ENCODE measurements around the gene ADAMTS2. TPM values are rescaled to one million over a fixed set of nuclear protein-coding genes. Genes with fewer than 3 reads are reported as not detected.

ADAMTS2 gene
- total and polyA plus RNA-seq, 2 of the 8 experiments (the other 6 are each of a cell fraction or from before 2014, with no cell fraction given): 6.6 to 7.3 TPM

DNA sequence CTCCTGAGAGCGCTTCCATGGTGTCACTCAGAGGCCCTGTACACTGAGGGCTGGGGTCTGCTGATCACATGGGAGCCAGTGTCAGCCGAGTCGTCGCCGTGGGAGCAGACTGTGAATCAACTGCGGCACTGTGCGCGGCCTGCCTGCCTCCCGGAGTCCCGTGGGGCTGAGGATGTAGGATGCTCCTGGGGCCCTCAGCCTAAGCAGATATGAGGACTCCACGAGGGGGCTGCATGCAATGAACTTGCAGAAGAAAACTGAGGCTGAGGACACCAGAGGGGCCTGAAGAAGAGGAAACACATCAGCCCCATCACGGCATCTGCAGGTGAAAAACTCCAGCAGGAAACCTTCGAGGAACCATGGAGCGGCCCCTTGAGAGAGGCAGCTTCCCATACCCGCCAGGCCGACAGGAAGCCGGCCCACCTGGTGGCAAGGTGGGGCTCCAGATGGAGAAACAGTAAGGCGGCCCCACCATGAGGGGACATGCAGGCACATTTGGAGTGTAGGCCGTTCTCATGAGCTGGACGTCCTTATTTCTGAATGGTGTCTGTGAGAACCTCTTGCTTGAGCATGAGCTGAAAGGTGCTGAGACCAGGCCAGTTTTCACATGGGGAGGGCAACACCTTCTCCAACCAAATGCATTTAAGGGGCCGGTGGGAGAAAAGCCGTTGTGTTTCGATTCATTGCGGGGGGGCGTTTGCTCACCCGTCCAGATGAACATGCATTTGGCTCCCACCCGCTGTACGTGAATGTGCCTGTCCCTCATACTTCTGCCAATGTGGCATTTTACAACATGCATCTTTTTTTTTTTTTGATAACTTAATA, 35.2 kb upstream of the ADAMTS2 start:
- H3K56ac ChIP-seq (replicated peaks; ENCODE audit: insufficient read length, low read depth, low read length): no peak overlapping the region
- no peak overlapping the region for H4K8ac ChIP-seq (ENCODE audit: extremely low read depth, insufficient read depth, low read length)
- no peak overlapping the region for H3K4ac ChIP-seq (replicated peaks; ENCODE audit: insufficient read length, low read depth, low read length)
- H3K23ac ChIP-seq (ENCODE audit: insufficient read length): no peak overlapping the region
- H2BK20ac ChIP-seq (ENCODE audit: low read length): no peak overlapping the region
- H2BK12ac ChIP-seq (ENCODE audit: low read depth, low read length): no peak overlapping the region
- FAIRE-seq: no peak
- H3K27ac ChIP-seq (ENCODE audit: low read depth, low read length): no peak overlapping the region
- H3K79me1 ChIP-seq (ENCODE audit: low read depth, low read length): no peaks in the 10 kb centered on the region
- no peaks in the 10 kb centered on the region for H3K36me3 ChIP-seq (ENCODE audit: control insufficient read depth in 2 of 4, insufficient read depth in 4 of 4, low read length in 3 of 4)
- DNase-seq (ENCODE audit: low read depth in 1 of 2, low spot score in 2 of 2): no peak
- no peak overlapping the region for H2BK15ac ChIP-seq (ENCODE audit: low read length)
- H4K91ac ChIP-seq (replicated peaks; ENCODE audit: insufficient read length, low read length): no peak overlapping the region
- ChIA-PET CTCF (ENCODE audit: partially characterized antibody) (no interaction called here), POLR2A (ENCODE audit: partially characterized antibody) (no interaction called here)
- no peak overlapping the region for H3K4me3 ChIP-seq (ENCODE audit: extremely low read depth in 1 of 4, insufficient read depth in 2 of 4, low read depth in 3 of 4, low read length in 4 of 4)
- no peak overlapping the region for H2AFZ ChIP-seq (ENCODE audit: low read length)
- H3K14ac ChIP-seq (ENCODE audit: insufficient read length): no peak overlapping the region
- no peak overlapping the region for H3K4me2 ChIP-seq (ENCODE audit: insufficient read depth in 1 of 2, low read depth in 2 of 2, low read length in 2 of 2)
- no peaks in the 10 kb centered on the region; a peak in 2 of 7 replicates for H3K27me3 ChIP-seq (replicated peaks in 1 of 4; ENCODE audit: control insufficient read depth in 3 of 4, extremely low read depth in 1 of 4, insufficient read depth in 3 of 4, low read length in 3 of 4)
- no peaks in the 10 kb centered on the region; a peak in 1 of 7 replicates for H3K4me1 ChIP-seq (replicated peaks in 1 of 4; ENCODE audit: control insufficient read depth in 3 of 4, insufficient read depth in 4 of 4, low read length in 3 of 4)
- H2BK5ac ChIP-seq (ENCODE audit: low read depth, low read length): no peak overlapping the region
- TF ChIP-seq HDAC6 (IDR thresholded peaks at IDR 0.05; ENCODE audit: low read depth, low read length): no peak
- TF ChIP-seq SIRT6 (IDR thresholded peaks at IDR 0.05; ENCODE audit: low read length): no peak
- no peak for TF ChIP-seq RBBP5 (IDR thresholded peaks at IDR 0.05; ENCODE audit: borderline replicate concordance, low read depth, low read length)
- no peak for TF ChIP-seq HDAC2 (IDR thresholded peaks at IDR 0.05; ENCODE audit: borderline replicate concordance in 1 of 2, low read depth in 2 of 2, low read length in 2 of 2)
- no peak for TF ChIP-seq SP4 (IDR thresholded peaks at IDR 0.05; ENCODE audit: low read length)
- H3K79me2 ChIP-seq (ENCODE audit: control insufficient read depth in 1 of 2, insufficient read depth in 2 of 2, low read length in 2 of 2): no peaks in the 10 kb centered on the region
- no peak overlapping the region for H4K5ac ChIP-seq (ENCODE audit: insufficient read length, low read depth, low read length)
- WGBS, 2 experiments (ENCODE audit: extremely low coverage in 1 of 2, insufficient coverage in 1 of 2, insufficient read length in 1 of 2, insufficient replicate concordance in 2 of 2, low coverage in 1 of 2, low lambda C conversion rate in 2 of 2, missing lambda C conversion rate in 1 of 2): 95% methylated on average over 28 of the region's 28 CpGs; no CpG with 5 or more reads in 1 of the 2 experiments
- peaks cover 2% of the 10 kb centered on the region; the same call in 1 of the 2 replicates for H3K23me2 ChIP-seq (ENCODE audit: low read depth, low read length)
- H3K9me3 ChIP-seq (ENCODE audit: insufficient read depth in 2 of 2, low read depth in 1 of 2, low read length in 1 of 2): peaks cover 3% of the 10 kb centered on the region in 2 experiments; a peak in 1 of 4 replicates
- H2AK5ac ChIP-seq (ENCODE audit: low read depth, low read length): no peak overlapping the region
- H2BK120ac ChIP-seq (replicated peaks; ENCODE audit: low read depth, low read length): no peak overlapping the region
- no peaks in the 10 kb centered on the region for H4K20me1 ChIP-seq (replicated peaks in 1 of 2; ENCODE audit: control insufficient read depth in 1 of 2, insufficient read depth in 2 of 2, low read length in 2 of 2)
- H3K9ac ChIP-seq (replicated peaks in 1 of 4; ENCODE audit: extremely low read depth in 1 of 4, low read depth in 3 of 4, low read length in 3 of 4): no peak overlapping the region
- no peak overlapping the region for H3K18ac ChIP-seq (ENCODE audit: extremely low read depth, low read length)
